Ishikawa (cell line): ENCODE data around the gene DCANP1.

Experiments used
- CEBPB ChIP-seq: IDR thresholded peaks from 2 replicates; pipeline ENCODE4 v1.6.1; 2012
- CREB1 ChIP-seq: IDR thresholded peaks from 2 replicates; pipeline ENCODE4 v1.6.1; 2012; ENCODE audit warnings: low read depth
- EGR1 ChIP-seq: IDR thresholded peaks from 2 replicates; pipeline ENCODE4 v1.6.1; 2012
- EP300 ChIP-seq: IDR thresholded peaks from 2 replicates; pipeline ENCODE4 v1.6.1; 2012; ENCODE audit warnings: borderline replicate concordance
- FOXM1 ChIP-seq: IDR thresholded peaks from 2 replicates; pipeline ENCODE4 v1.6.1; 2012; ENCODE audit warnings: low read depth, borderline replicate concordance
- MAX ChIP-seq: IDR thresholded peaks from 2 replicates; pipeline ENCODE4 v1.6.1; 2012
- NFIC ChIP-seq: IDR thresholded peaks from 2 replicates; pipeline ENCODE4 v1.6.1; 2012
- RAD21 ChIP-seq: IDR thresholded peaks from 2 replicates; pipeline ENCODE4 v1.6.1; 2012; ENCODE audit warnings: low read depth
- REST ChIP-seq: IDR thresholded peaks from 2 replicates; pipeline ENCODE4 v1.6.1; 2012; ENCODE audit warnings: low read depth, mild to moderate bottlenecking
- TAF1 ChIP-seq: IDR thresholded peaks from 2 replicates; pipeline ENCODE4 v1.6.1; 2012; ENCODE audit warnings: low read depth, mild to moderate bottlenecking
- TCF12 ChIP-seq: IDR thresholded peaks from 2 replicates; pipeline ENCODE4 v1.6.1; 2012; ENCODE audit warnings: low read depth
- TEAD4 ChIP-seq: IDR thresholded peaks from 2 replicates; pipeline ENCODE4 v1.6.1; 2012
- USF1 ChIP-seq: IDR thresholded peaks from 2 replicates; pipeline ENCODE4 v1.6.1; 2012
- YY1 ChIP-seq: IDR thresholded peaks from 2 replicates; pipeline ENCODE4 v1.6.1; 2012; ENCODE audit warnings: low read depth
- ZBTB7A ChIP-seq: IDR thresholded peaks from 2 replicates; pipeline ENCODE4 v1.6.1; 2012; ENCODE audit warnings: low read depth

DCANP1 gene

DNA sequence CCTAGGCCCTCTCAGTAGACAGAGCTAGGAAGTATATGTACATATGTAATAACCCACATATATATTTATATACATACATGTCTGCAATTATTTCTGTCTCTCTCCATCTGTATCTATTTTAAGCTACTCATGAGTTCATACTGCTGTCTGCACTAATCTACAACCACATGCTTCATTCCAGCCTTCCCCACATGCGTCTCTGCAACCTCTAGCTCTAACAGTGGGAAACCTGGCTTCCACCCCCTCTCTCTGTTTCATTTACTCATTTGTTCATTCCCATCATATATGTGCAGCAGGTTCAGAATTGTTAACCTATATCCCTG is 23.3 kb downstream of the DCANP1 start:
- TF ChIP-seq TAF1 (no peak), TCF12 (no peak), EP300 (no peak), CEBPB (no peak), EGR1 (no peak), FOXM1 (no peak), USF1 (no peak), MAX (no peak), NFIC (no peak), REST (no peak)

DNA sequence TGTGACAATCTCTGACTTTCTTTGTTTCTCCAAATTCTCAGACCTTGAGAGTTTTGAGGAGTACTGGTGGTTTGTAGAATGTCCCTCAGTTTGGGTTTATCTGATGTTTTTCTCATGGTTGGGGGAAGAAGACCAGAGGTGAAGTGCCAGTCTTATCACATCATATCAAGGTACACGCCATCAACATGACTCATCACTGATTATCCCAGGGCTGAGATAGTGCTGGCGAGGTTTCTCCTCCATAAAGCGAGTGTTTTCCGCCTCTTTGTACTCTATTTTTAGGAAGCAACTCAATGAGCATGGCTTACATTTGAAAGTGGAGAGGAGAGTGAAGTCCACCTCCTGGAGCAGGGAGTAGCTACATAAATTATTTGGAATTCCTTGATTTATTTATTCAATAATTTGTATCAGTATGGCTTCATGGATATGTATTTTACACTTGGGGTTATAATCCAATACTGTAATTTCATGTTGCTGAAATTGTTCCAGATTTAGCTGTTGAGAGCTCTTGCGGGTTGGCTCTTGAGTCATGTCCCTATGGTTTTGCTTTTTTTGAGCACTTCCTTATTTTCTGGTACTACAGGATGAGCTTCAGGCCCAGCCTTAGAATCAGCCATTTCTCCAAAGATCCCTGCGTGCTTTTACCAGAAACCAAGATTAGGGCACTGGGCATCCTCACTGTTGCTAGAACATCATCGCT is 23.9 kb downstream of the DCANP1 start:
- TF ChIP-seq FOXM1 (no peak), TCF12 (no peak), MAX (no peak)

GRCh38 chr5:135422419-135422818 is 24.7 kb downstream of the DCANP1 start:
- TF ChIP-seq EGR1 (no peak), FOXM1 (no peak), CEBPB (no peak)

- no peak for TF ChIP-seq TEAD4
- TF ChIP-seq CREB1 = no peak
- TF ChIP-seq ZBTB7A = no peak
- no peak for TF ChIP-seq YY1
- TF ChIP-seq FOXM1 = no peak
- no peak for TF ChIP-seq NFIC
- TF ChIP-seq TCF12 = no peak
- no peak for TF ChIP-seq CEBPB
- no peak for TF ChIP-seq EGR1
These were observed 30.1 kb downstream of the DCANP1 start for GRCh38 chr5:135417083-135417482.

- TF ChIP-seq CEBPB = no peak
- TF ChIP-seq CREB1 = no peak
- no peak for TF ChIP-seq RAD21
- no peak for TF ChIP-seq REST
- no peak for TF ChIP-seq YY1
- no peak for TF ChIP-seq TCF12
- TF ChIP-seq USF1 = no peak
- TF ChIP-seq MAX = no peak
- no peak for TF ChIP-seq NFIC
- no peak for TF ChIP-seq EP300
- TF ChIP-seq TEAD4 = no peak
- no peak for TF ChIP-seq EGR1
- no peak for TF ChIP-seq FOXM1
- TF ChIP-seq TAF1 = no peak
- TF ChIP-seq ZBTB7A = no peak
These were observed 42.1 kb downstream of the DCANP1 start for GRCh38 chr5:135405082-135405481.

- no peak for TF ChIP-seq EGR1
- no peak for TF ChIP-seq TCF12
- no peak for TF ChIP-seq TAF1
- TF ChIP-seq REST = no peak
- no peak for TF ChIP-seq FOXM1
- TF ChIP-seq EP300 = no peak
- no peak for TF ChIP-seq MAX
- no peak for TF ChIP-seq ZBTB7A
- TF ChIP-seq CREB1 = no peak
- TF ChIP-seq NFIC = no peak
- no peak for TF ChIP-seq RAD21
- no peak for TF ChIP-seq USF1
- no peak for TF ChIP-seq CEBPB
- no peak for TF ChIP-seq TEAD4
- no peak for TF ChIP-seq YY1
These were observed 45.1 kb downstream of the DCANP1 start for GRCh38 chr5:135402031-135402430.
